WTC11 (cell line): Measurements from ENCODE around the gene NAB2. TPM values are rescaled to one million over a fixed set of nuclear protein-coding genes. Genes with fewer than 3 reads are reported as not detected.

Experiments used
- ATAC-seq: fragments of 200-7000 bp; cut with Tn5 transposase; 2 replicates; pipeline ENCODE4 v1.10.0; 2021; ENCODE audit warnings: mild to moderate bottlenecking, moderate library complexity
- CTCF ChIA-PET: fragments of 300-600 bp; sonication (Branson Sonifier 250); formaldehyde crosslinking; loops from one replicate; lab custom pipeline; 2021; ENCODE audit warnings: antibody characterized with exemption; lab: Charles Lee
- POLR2A ChIA-PET: fragments of 350-600 bp; sonication (Branson Sonifier 250); formaldehyde crosslinking; loops from one replicate; lab custom pipeline; 2021; ENCODE audit warnings: antibody characterized with exemption; lab: Charles Lee
- DNase-seq: peaks from one replicate; pipeline ENCODE4 v3.0.0; 2021; ENCODE audit warnings: low spot score
- H3K27ac Mint-ChIP-seq: 2 replicates; pipeline ENCODE4 v1.8.0; 2021; ENCODE audit warnings: mixed read lengths
- H3K27me3 Mint-ChIP-seq: 2 replicates; pipeline ENCODE4 v1.8.0; 2021; ENCODE audit warnings: low read depth, mild to moderate bottlenecking, moderate library complexity, mixed read lengths
- H3K36me3 Mint-ChIP-seq: 2 replicates; pipeline ENCODE4 v1.8.0; 2021; ENCODE audit warnings: mixed read lengths
- H3K4me1 Mint-ChIP-seq: 2 replicates; pipeline ENCODE4 v1.8.0; 2022; ENCODE audit warnings: mixed read lengths
- H3K4me3 Mint-ChIP-seq: 2 replicates; pipeline ENCODE4 v1.8.0; 2021; ENCODE audit warnings: mild to moderate bottlenecking, moderate library complexity, mixed read lengths
- H3K9me3 Mint-ChIP-seq: 2 replicates; pipeline ENCODE4 v1.8.0; 2021; ENCODE audit warnings: mixed read lengths
- ESRRA ChIP-seq: sonication (generic); formaldehyde crosslinking; IDR thresholded peaks from 2 replicates; pipeline ENCODE4 v1.8.1; 2022; ENCODE audit warnings: mild to moderate bottlenecking, missing genetic modification reagents, borderline replicate concordance
- FOXJ3 ChIP-seq: sonication (generic); formaldehyde crosslinking; IDR thresholded peaks from 2 replicates; pipeline ENCODE4 v1.9.0; 2021; ENCODE audit warnings: missing genetic modification reagents, mild to moderate bottlenecking, borderline replicate concordance
- IRF2 ChIP-seq: sonication (generic); formaldehyde crosslinking; IDR thresholded peaks from 2 replicates; pipeline ENCODE4 v1.8.0; 2022; ENCODE audit warnings: low read depth, missing genetic modification reagents, borderline replicate concordance
- PRRX2 ChIP-seq: fragments of 250-450 bp; sonication (Bioruptor Pico); IDR thresholded peaks from 2 replicates; pipeline ENCODE4 v1.8.0; 2021; ENCODE audit warnings: mild to moderate bottlenecking
- RORB ChIP-seq: fragments of 250-450 bp; sonication (Bioruptor Pico); IDR thresholded peaks from 2 replicates; pipeline ENCODE4 v1.9.0; 2021; ENCODE audit warnings: mild to moderate bottlenecking
- SMAD4 ChIP-seq: sonication (generic); formaldehyde crosslinking; IDR thresholded peaks from 2 replicates; pipeline ENCODE4 v1.8.0; 2022; ENCODE audit warnings: mild to moderate bottlenecking, missing genetic modification reagents
- TEAD1 ChIP-seq: sonication (generic); formaldehyde crosslinking; IDR thresholded peaks from 2 replicates; pipeline ENCODE4 v1.8.0; 2022; ENCODE audit warnings: mild to moderate bottlenecking, missing genetic modification reagents
- ZBTB21 ChIP-seq: sonication (generic); formaldehyde crosslinking; IDR thresholded peaks from 2 replicates; pipeline ENCODE4 v1.8.1; 2023; ENCODE audit warnings: mild to moderate bottlenecking, missing genetic modification reagents, borderline replicate concordance
- ZNF121 ChIP-seq: sonication (generic); formaldehyde crosslinking; IDR thresholded peaks from 2 replicates; pipeline ENCODE4 v1.8.0; 2023; ENCODE audit warnings: missing genetic modification reagents
- ZNF219 ChIP-seq: sonication (generic); formaldehyde crosslinking; IDR thresholded peaks from 2 replicates; pipeline ENCODE4 v1.8.0; 2023; ENCODE audit warnings: missing genetic modification reagents, mild to moderate bottlenecking, borderline replicate concordance
- ZNF416 ChIP-seq: fragments of 250-450 bp; sonication (Bioruptor Pico); IDR thresholded peaks from 2 replicates; pipeline ENCODE4 v1.9.0; 2021; ENCODE audit warnings: mild to moderate bottlenecking, inconsistent platforms
- ZNF423 ChIP-seq: fragments of 250-450 bp; sonication (Bioruptor Pico); IDR thresholded peaks from 2 replicates; pipeline ENCODE4 v2.1.2; 2022; ENCODE audit warnings: mild to moderate bottlenecking, moderate library complexity
- total RNA-seq: library from RNA; stranded (reverse); gene quantifications from 3 replicates; pipeline ENCODE4 v1.2.3, GENCODE V29; 2021
- TF ChIP-seq, protein P1 (sequence below): sonication (generic); formaldehyde crosslinking; IDR thresholded peaks from 2 replicates; pipeline ENCODE4 v1.8.1; 2023; ENCODE audit warnings: mild to moderate bottlenecking, moderate library complexity, missing genetic modification reagents
- TF ChIP-seq, protein P2 (sequence below): sonication (generic); formaldehyde crosslinking; IDR thresholded peaks from 2 replicates; pipeline ENCODE4 v1.8.0; 2023; ENCODE audit warnings: missing genetic modification reagents
- TF ChIP-seq, protein P3 (sequence below): sonication (generic); formaldehyde crosslinking; IDR thresholded peaks from 2 replicates; pipeline ENCODE4 v1.8.0; 2023; ENCODE audit warnings: mild to moderate bottlenecking, missing genetic modification reagents
- TF ChIP-seq, protein P4 (sequence below): sonication (generic); formaldehyde crosslinking; IDR thresholded peaks from 2 replicates; pipeline ENCODE4 v1.8.0; 2022; ENCODE audit warnings: mild to moderate bottlenecking, missing genetic modification reagents
- TF ChIP-seq, protein P5 (sequence below): sonication (generic); formaldehyde crosslinking; IDR thresholded peaks from 2 replicates; pipeline ENCODE4 v1.8.0; 2022; ENCODE audit warnings: missing genetic modification reagents
- TF ChIP-seq, protein P6 (sequence below): sonication (generic); formaldehyde crosslinking; IDR thresholded peaks from 2 replicates; pipeline ENCODE4 v1.8.1; 2022; ENCODE audit warnings: mild to moderate bottlenecking, moderate library complexity, missing genetic modification reagents
- TF ChIP-seq, protein P7 (sequence below): sonication (generic); formaldehyde crosslinking; IDR thresholded peaks from 2 replicates; pipeline ENCODE4 v1.8.0; 2022; ENCODE audit warnings: mild to moderate bottlenecking, missing genetic modification reagents

Gene NAB2
- total RNA-seq, 1 experiment from 2014 or later, result 20.5 TPM

DNA sequence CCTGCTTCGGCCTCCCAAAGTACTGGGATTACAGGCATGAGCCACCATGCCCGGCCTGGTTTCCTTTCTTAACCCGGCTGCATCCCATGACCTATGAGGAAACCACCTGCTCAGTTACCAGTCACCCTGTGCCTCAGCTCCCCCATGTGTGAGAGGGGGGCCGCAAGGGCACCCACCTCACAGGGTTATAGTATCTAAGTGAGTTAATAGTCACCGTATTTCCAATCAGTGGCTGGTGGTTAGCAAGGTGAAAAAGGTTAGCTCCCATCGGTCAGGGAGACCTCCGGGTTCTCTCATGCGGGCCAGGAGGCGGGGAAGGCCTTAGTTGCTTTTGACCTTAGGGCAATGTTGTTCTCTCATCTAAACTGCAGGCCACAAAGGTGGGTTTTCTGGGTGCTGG lies 46.0 kb downstream of the NAB2 start (continued):
- TF ChIP-seq ESRRA (CRISPR knock-in tag) (no peak), ZBTB21 (CRISPR knock-in tag) (no peak), PRRX2 (no peak), IRF2 (no peak), ZNF121 (CRISPR knock-in tag) (no peak)
- TF ChIP-seq, protein P1, sequence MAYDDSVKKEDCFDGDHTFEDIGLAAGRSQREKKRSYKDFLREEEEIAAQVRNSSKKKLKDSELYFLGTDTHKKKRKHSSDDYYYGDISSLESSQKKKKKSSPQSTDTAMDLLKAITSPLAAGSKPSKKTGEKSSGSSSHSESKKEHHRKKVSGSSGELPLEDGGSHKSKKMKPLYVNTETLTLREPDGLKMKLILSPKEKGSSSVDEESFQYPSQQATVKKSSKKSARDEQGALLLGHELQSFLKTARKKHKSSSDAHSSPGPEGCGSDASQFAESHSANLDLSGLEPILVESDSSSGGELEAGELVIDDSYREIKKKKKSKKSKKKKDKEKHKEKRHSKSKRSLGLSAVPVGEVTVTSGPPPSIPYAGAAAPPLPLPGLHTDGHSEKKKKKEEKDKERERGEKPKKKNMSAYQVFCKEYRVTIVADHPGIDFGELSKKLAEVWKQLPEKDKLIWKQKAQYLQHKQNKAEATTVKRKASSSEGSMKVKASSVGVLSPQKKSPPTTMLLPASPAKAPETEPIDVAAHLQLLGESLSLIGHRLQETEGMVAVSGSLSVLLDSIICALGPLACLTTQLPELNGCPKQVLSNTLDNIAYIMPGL (CRISPR knock-in tag), result no peak
- TF ChIP-seq, protein P2, sequence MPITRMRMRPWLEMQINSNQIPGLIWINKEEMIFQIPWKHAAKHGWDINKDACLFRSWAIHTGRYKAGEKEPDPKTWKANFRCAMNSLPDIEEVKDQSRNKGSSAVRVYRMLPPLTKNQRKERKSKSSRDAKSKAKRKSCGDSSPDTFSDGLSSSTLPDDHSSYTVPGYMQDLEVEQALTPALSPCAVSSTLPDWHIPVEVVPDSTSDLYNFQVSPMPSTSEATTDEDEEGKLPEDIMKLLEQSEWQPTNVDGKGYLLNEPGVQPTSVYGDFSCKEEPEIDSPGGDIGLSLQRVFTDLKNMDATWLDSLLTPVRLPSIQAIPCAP (CRISPR knock-in tag), result no peak

DNA sequence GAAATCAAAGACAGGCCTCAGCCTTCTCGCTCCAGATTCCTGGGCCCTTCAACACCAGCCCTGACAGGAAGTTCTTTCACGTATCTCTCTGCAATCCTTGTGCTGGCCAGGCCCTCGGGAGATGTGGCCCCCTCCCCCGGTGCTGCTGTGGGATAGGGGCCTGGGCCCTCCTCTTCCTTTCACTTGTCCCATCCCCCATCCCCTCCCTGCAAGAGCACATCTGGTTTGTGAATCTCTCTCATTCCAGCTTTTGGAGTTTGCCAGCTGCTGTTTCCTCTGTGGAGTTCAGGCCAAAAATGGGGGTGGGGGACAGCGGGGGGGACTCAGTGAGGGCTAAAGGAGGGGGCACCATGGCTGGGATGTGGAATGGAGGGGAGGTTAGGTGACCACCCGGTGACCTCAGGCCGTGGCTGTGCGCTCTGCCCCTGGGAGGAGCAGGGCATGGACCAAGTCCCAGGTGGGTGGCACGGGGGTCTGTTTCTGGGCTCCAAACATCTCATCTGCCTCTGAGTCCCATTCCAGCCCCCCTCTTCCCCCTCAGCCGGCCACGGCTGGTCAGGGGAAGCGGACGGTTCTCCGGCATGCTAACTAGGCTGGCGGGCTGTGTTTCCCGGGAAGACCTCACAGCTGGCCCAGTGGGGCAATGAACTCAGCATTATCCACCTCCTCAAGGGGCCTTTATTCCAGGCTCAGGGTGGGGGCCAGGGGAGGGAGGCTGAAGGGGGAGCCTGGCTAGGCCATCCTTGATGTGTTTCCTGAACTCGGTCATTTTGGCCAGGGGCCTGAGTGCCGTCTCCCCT lies 46.8 kb downstream of the NAB2 start:
- H3K4me1 Mint-ChIP-seq, result peaks cover 57% of the 10 kb centered on the region
- H3K36me3 Mint-ChIP-seq, result peaks cover 21% of the 10 kb centered on the region
- POLR2A ChIA-PET, result interaction anchor here (0.5 to 1.6 kb wide), 3 partner anchors 36 to 115 kb away, joined by 3 to 7 read pairs (median 3); partner anchors contain the start of gene NAB2
- CTCF ChIA-PET, result interaction anchor here (0.6 to 3.2 kb wide), 14 partner anchors 9 to 339 kb away, joined by 3 to 17 read pairs (median 5); partner anchors contain the start of gene STAT6
- ATAC-seq (peak; percentile 55), DNase-seq (peak; percentile 54)
- no peaks in the 10 kb centered on the region for H3K9me3 Mint-ChIP-seq
- H3K27ac Mint-ChIP-seq, result peak overlapping the region; percentile 96
- peak overlapping the region; percentile 40 for H3K4me3 Mint-ChIP-seq
- H3K27me3 Mint-ChIP-seq, result no peaks in the 10 kb centered on the region
- TF ChIP-seq, protein P3, sequence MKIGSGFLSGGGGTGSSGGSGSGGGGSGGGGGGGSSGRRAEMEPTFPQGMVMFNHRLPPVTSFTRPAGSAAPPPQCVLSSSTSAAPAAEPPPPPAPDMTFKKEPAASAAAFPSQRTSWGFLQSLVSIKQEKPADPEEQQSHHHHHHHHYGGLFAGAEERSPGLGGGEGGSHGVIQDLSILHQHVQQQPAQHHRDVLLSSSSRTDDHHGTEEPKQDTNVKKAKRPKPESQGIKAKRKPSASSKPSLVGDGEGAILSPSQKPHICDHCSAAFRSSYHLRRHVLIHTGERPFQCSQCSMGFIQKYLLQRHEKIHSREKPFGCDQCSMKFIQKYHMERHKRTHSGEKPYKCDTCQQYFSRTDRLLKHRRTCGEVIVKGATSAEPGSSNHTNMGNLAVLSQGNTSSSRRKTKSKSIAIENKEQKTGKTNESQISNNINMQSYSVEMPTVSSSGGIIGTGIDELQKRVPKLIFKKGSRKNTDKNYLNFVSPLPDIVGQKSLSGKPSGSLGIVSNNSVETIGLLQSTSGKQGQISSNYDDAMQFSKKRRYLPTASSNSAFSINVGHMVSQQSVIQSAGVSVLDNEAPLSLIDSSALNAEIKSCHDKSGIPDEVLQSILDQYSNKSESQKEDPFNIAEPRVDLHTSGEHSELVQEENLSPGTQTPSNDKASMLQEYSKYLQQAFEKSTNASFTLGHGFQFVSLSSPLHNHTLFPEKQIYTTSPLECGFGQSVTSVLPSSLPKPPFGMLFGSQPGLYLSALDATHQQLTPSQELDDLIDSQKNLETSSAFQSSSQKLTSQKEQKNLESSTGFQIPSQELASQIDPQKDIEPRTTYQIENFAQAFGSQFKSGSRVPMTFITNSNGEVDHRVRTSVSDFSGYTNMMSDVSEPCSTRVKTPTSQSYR (CRISPR knock-in tag), result peak; percentile 20; the same call in 1 of the 2 replicates
- TF ChIP-seq RORB (CRISPR knock-in tag), result no peak
- TF ChIP-seq ZNF416 (CRISPR knock-in tag), result no peak
- peak; percentile 58 for TF ChIP-seq ZNF423 (CRISPR knock-in tag)
- no peak for TF ChIP-seq TEAD1
- TF ChIP-seq, protein P4, sequence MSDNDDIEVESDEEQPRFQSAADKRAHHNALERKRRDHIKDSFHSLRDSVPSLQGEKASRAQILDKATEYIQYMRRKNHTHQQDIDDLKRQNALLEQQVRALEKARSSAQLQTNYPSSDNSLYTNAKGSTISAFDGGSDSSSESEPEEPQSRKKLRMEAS (CRISPR knock-in tag), result no peak
- TF ChIP-seq, protein P2 (CRISPR knock-in tag), result no peak
- TF ChIP-seq, protein P5, sequence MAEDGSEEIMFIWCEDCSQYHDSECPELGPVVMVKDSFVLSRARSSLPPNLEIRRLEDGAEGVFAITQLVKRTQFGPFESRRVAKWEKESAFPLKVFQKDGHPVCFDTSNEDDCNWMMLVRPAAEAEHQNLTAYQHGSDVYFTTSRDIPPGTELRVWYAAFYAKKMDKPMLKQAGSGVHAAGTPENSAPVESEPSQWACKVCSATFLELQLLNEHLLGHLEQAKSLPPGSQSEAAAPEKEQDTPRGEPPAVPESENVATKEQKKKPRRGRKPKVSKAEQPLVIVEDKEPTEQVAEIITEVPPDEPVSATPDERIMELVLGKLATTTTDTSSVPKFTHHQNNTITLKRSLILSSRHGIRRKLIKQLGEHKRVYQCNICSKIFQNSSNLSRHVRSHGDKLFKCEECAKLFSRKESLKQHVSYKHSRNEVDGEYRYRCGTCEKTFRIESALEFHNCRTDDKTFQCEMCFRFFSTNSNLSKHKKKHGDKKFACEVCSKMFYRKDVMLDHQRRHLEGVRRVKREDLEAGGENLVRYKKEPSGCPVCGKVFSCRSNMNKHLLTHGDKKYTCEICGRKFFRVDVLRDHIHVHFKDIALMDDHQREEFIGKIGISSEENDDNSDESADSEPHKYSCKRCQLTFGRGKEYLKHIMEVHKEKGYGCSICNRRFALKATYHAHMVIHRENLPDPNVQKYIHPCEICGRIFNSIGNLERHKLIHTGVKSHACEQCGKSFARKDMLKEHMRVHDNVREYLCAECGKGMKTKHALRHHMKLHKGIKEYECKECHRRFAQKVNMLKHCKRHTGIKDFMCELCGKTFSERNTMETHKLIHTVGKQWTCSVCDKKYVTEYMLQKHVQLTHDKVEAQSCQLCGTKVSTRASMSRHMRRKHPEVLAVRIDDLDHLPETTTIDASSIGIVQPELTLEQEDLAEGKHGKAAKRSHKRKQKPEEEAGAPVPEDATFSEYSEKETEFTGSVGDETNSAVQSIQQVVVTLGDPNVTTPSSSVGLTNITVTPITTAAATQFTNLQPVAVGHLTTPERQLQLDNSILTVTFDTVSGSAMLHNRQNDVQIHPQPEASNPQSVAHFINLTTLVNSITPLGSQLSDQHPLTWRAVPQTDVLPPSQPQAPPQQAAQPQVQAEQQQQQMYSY, result peak; percentile 77
- TF ChIP-seq, protein P6, sequence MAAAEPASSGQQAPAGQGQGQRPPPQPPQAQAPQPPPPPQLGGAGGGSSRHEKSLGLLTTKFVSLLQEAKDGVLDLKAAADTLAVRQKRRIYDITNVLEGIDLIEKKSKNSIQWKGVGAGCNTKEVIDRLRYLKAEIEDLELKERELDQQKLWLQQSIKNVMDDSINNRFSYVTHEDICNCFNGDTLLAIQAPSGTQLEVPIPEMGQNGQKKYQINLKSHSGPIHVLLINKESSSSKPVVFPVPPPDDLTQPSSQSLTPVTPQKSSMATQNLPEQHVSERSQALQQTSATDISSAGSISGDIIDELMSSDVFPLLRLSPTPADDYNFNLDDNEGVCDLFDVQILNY, result no peak
- TF ChIP-seq, protein P1 (CRISPR knock-in tag), result no peak
- TF ChIP-seq FOXJ3, result no peak
- TF ChIP-seq, protein P7, sequence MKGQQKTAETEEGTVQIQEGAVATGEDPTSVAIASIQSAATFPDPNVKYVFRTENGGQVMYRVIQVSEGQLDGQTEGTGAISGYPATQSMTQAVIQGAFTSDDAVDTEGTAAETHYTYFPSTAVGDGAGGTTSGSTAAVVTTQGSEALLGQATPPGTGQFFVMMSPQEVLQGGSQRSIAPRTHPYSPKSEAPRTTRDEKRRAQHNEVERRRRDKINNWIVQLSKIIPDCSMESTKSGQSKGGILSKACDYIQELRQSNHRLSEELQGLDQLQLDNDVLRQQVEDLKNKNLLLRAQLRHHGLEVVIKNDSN (CRISPR knock-in tag), result no peak
- TF ChIP-seq ZNF219 (CRISPR knock-in tag), result no peak
- no peak for TF ChIP-seq SMAD4 (CRISPR knock-in tag)
- TF ChIP-seq ZNF121 (CRISPR knock-in tag), result no peak
